OCI-LY7 (cell line): ENCODE measurements around the gene MSL3B.

ENCODE experiments used
- BruUV-seq: library from RNA; stranded (reverse); fragments of 400-500 nt; replicated peaks from 2 replicates; lab custom pipeline; 2021; lab: Mats Ljungman, UMichigan
- CTCF ChIA-PET: fragments of 300-600 bp; sonication (Branson Sonifier 250); formaldehyde crosslinking; loops from one replicate; lab custom pipeline; 2022; ENCODE audit warnings: antibody characterized with exemption; ENCODE audit not compliant: unreplicated experiment; lab: Charles Lee
- POLR2A ChIA-PET: fragments of 300-600 bp; sonication (Branson Sonifier 250); formaldehyde crosslinking; loops from one replicate; lab custom pipeline; 2022; ENCODE audit warnings: antibody characterized with exemption; lab: Charles Lee
- DNase-seq: peaks from one replicate; pipeline ENCODE4 v3.0.0-alpha.2; 2015; ENCODE audit warnings: low spot score
- H2AFZ ChIP-seq: fragments of 200-600 bp; sonication (generic), shearing (Covaris generic); 2 replicates; pipeline ENCODE4 v1.6.1; 2014; ENCODE audit warnings: mild to moderate bottlenecking, antibody characterized with exemption, low read length, moderate library complexity
- H3K27ac ChIP-seq: fragments of 200-600 bp; sonication (generic); 2 replicates; pipeline ENCODE4 v1.5.1; 2014; ENCODE audit warnings: mixed run types, low read depth, mild to moderate bottlenecking, moderate library complexity, low read length, inconsistent platforms; ENCODE audit not compliant: poor library complexity, severe bottlenecking
- H3K36me3 ChIP-seq: fragments of 200-600 bp; sonication (generic); 2 replicates; pipeline ENCODE4 v1.6.1; 2014; ENCODE audit warnings: mild to moderate bottlenecking, antibody characterized with exemption, low read length, moderate library complexity, mixed read lengths; ENCODE audit not compliant: insufficient read depth
- H3K4me1 ChIP-seq: fragments of 200-600 bp; sonication (generic); 2 replicates; pipeline ENCODE4 v1.5.1; 2014; ENCODE audit warnings: mild to moderate bottlenecking, low read length; ENCODE audit not compliant: insufficient read depth, poor library complexity, severe bottlenecking
- H3K4me2 ChIP-seq: fragments of 200-600 bp; sonication (generic); 2 replicates; pipeline ENCODE4 v1.6.1; 2014; ENCODE audit warnings: mild to moderate bottlenecking, low read length
- H3K4me3 ChIP-seq: fragments of 200-600 bp; sonication (generic); 2 replicates; pipeline ENCODE4 v1.5.1; 2014; ENCODE audit warnings: mild to moderate bottlenecking, low read depth, low read length; ENCODE audit not compliant: poor library complexity, severe bottlenecking
- H3K79me2 ChIP-seq: fragments of 200-600 bp; sonication (generic); 2 replicates; pipeline ENCODE4 v1.6.1; 2016; ENCODE audit warnings: low read depth, mild to moderate bottlenecking, low read length, moderate library complexity, mixed read lengths; ENCODE audit not compliant: insufficient read depth
- H3K9me2 ChIP-seq: fragments of 200-600 bp; sonication (generic); 2 replicates; pipeline ENCODE4 v1.6.1; 2016; ENCODE audit warnings: mild to moderate bottlenecking, low read length, mixed read lengths; ENCODE audit not compliant: insufficient read depth
- H3K9me3 ChIP-seq: fragments of 200-600 bp; sonication (generic); 2 replicates; pipeline ENCODE4 v1.6.1; 2014; ENCODE audit warnings: mild to moderate bottlenecking, mixed run types, low read length, mixed read lengths
- H4K20me1 ChIP-seq: fragments of 200-600 bp; sonication (generic); 2 replicates; pipeline ENCODE4 v1.6.1; 2014; ENCODE audit warnings: mild to moderate bottlenecking, antibody characterized with exemption, low read length, moderate library complexity, mixed read lengths; ENCODE audit not compliant: insufficient read depth
- CTCF ChIP-seq: fragments of 200-600 bp; sonication (generic); conservative IDR thresholded peaks from 2 replicates; pipeline ENCODE4 v1.5.1; 2014; ENCODE audit warnings: mild to moderate bottlenecking, antibody characterized with exemption, low read length, moderate library complexity, mixed read lengths
- EZH2phosphoT487 ChIP-seq: fragments of 200-600 bp; sonication (generic); IDR thresholded peaks from 2 replicates; pipeline ENCODE4 v1.6.1; 2018; ENCODE audit warnings: low read depth, borderline replicate concordance, mild to moderate bottlenecking, mixed run types, antibody characterized with exemption, low read length, moderate library complexity, mixed read lengths
- intact Hi-C: fragments of 100-400 bp; cut with micrococcal nuclease; formaldehyde crosslinking; loops from one replicate; pipeline ENCODE4 v1.10.0; 2022; ENCODE audit not compliant: unreplicated experiment

MSL3B gene

GRCh38 chr2:233865838-233866237, 2.3 kb downstream of the MSL3B start:
- H3K36me3 ChIP-seq, result no peaks in the 10 kb centered on the region
- BruUV-seq, result no TSS peak
- no peak overlapping the region for H3K27ac ChIP-seq
- H3K9me3 ChIP-seq, result no peaks in the 10 kb centered on the region
- H4K20me1 ChIP-seq, result no peaks in the 10 kb centered on the region
- H3K79me2 ChIP-seq, result no peaks in the 10 kb centered on the region
- no peak overlapping the region for H3K4me3 ChIP-seq
- no peaks in the 10 kb centered on the region for H3K4me1 ChIP-seq
- no peak overlapping the region for H2AFZ ChIP-seq
- DNase-seq, result peak; percentile 35
- POLR2A ChIA-PET, result interaction anchor here (1.3 kb wide), 1 partner anchor 10 kb away, joined by 5 read pairs; no protein-coding TSS in a partner anchor
- no peaks in the 10 kb centered on the region for H3K9me2 ChIP-seq
- TF ChIP-seq EZH2phosphoT487 (no peak), CTCF (peak; percentile 77)
- no peak overlapping the region for H3K4me2 ChIP-seq
- intact Hi-C loops, result no loop called here
- CTCF ChIA-PET, result no interaction called here

- intact Hi-C loops, result no loop called here
- CTCF ChIA-PET, result no interaction called here
- no peak for DNase-seq
These were observed 5.9 kb downstream of the MSL3B start for GRCh38 chr2:233862261-233862768.

More at GRCh38 chr2:233862261-233862768, 5.9 kb downstream of the MSL3B start:
- Histone ChIP-seq H3K4me2 (no peak overlapping the region), H3K9me2 (no peaks in the 10 kb centered on the region), H3K4me1 (no peaks in the 10 kb centered on the region), H3K36me3 (no peaks in the 10 kb centered on the region), H2AFZ (no peak overlapping the region), H3K79me2 (no peaks in the 10 kb centered on the region), H3K4me3 (no peak overlapping the region), H3K9me3 (no peaks in the 10 kb centered on the region), H4K20me1 (no peaks in the 10 kb centered on the region), H3K27ac (no peak overlapping the region)
- TF ChIP-seq CTCF, result no peak
- TF ChIP-seq EZH2phosphoT487, result no peak
- POLR2A ChIA-PET, result no interaction called here
- BruUV-seq, result no TSS peak
